A549 (cell line): ENCODE results near the gene PFKFB3.

ENCODE experiments used
- ATOH8 ChIP-seq: fragments of 250-450 bp; sonication (Bioruptor Pico); IDR thresholded peaks from 2 replicates; pipeline ENCODE4 v1.5.0; 2020; ENCODE audit warnings: low read depth, mild to moderate bottlenecking, moderate library complexity
- BCL3 ChIP-seq: fragments of >200 bp; sonication (Bioruptor Twin); formaldehyde crosslinking; IDR thresholded peaks from 3 replicates; pipeline ENCODE4 v1.6.1; 2016
- CTCF ChIP-seq: fragments of >200 bp; sonication (Bioruptor Twin); formaldehyde crosslinking; IDR thresholded peaks from 3 replicates; pipeline ENCODE4 v1.5.1; 2016
- ESRRA ChIP-seq: fragments of 150-350 bp; IDR thresholded peaks from 2 replicates; pipeline ENCODE4 v1.6.1; 2014; ENCODE audit warnings: mild to moderate bottlenecking, low read length, borderline replicate concordance
- MAFK ChIP-seq: fragments of 450-650 bp; IDR thresholded peaks from 2 replicates; pipeline ENCODE4 v1.6.1; 2014; ENCODE audit not compliant: partially characterized antibody
- MAX ChIP-seq: IDR thresholded peaks from 2 replicates; pipeline ENCODE4 v1.6.1; 2012
- REST ChIP-seq: fragments of 200-600 bp; sonication (generic); IDR thresholded peaks from 2 replicates; pipeline ENCODE4 v1.6.1; 2016; ENCODE audit warnings: antibody characterized with exemption, mild to moderate bottlenecking, moderate library complexity
- TP53 ChIP-seq: fragments of 250-450 bp; sonication (Bioruptor Pico); IDR thresholded peaks from 2 replicates; pipeline ENCODE4 v1.5.0; 2021; ENCODE audit warnings: mild to moderate bottlenecking, moderate library complexity
- USF2 ChIP-seq: fragments of 450-650 bp; IDR thresholded peaks from 2 replicates; pipeline ENCODE4 v1.6.1; 2014; ENCODE audit warnings: antibody characterized with exemption
- ZFP36 ChIP-seq: fragments of 450-650 bp; IDR thresholded peaks from 2 replicates; pipeline ENCODE4 v1.6.1; 2014; ENCODE audit warnings: borderline replicate concordance; ENCODE audit not compliant: partially characterized antibody

- TF ChIP-seq TP53 (CRISPR knock-in tag) (peak; percentile 89), ATOH8 (no peak), ESRRA (no peak), CTCF (peak; percentile 92), MAX (peak; percentile 97), USF2 (0 out of 2 replicates have a peak, but pooled peaks have one; percentile 44), MAFK (no peak), BCL3 (peak; percentile 100), ZFP36 (peak; percentile 59), REST (peak; percentile 54)
These were observed at the start of gene PFKFB3 for GRCh38 chr10:6202684-6203330.
